Activated naive CD8-positive, alpha-beta T cell treated with anti-CD3 and anti-CD28 coated beads, Interleukin-2, amount 10 ng/mL, durations not matched to agents 7 days and 5 days (primary cell): ENCODE measurements around the gene OR4B1. TPM values are rescaled to one million over a fixed set of nuclear protein-coding genes. Genes with fewer than 3 reads are reported as not detected.
"Not testable (repeated sequence)": the region's sequence is repeated elsewhere in the genome, so short reads cannot be mapped to it uniquely, and the experiment has no call there.

Experiments
- ATAC-seq: fragments of 150-1000 bp; cut with Tn5 transposase; one replicate; pipeline ENCODE4 v1.10.0; 2021; ENCODE audit warnings: low read depth, moderate library complexity
- POLR2A ChIA-PET: fragments of 350-600 bp; sonication (Branson Sonifier 250); formaldehyde crosslinking; loops from one replicate; lab custom pipeline; 2021; ENCODE audit warnings: antibody characterized with exemption; lab: Charles Lee
- DNase-seq: peaks from one replicate; pipeline ENCODE4 v3.0.0; 2021
- H3K27ac Mint-ChIP-seq: one replicate; pipeline ENCODE4 v1.8.0; 2022; ENCODE audit warnings: mild to moderate bottlenecking, mixed read lengths
- H3K27me3 Mint-ChIP-seq: one replicate; pipeline ENCODE4 v1.8.0; 2022; ENCODE audit warnings: mild to moderate bottlenecking, moderate library complexity, mixed read lengths
- H3K36me3 Mint-ChIP-seq: one replicate; pipeline ENCODE4 v1.8.0; 2021; ENCODE audit warnings: mild to moderate bottlenecking, mixed read lengths
- H3K4me1 Mint-ChIP-seq: one replicate; pipeline ENCODE4 v1.8.0; 2021; ENCODE audit warnings: mixed read lengths
- H3K4me3 Mint-ChIP-seq: one replicate; pipeline ENCODE4 v1.8.0; 2022; ENCODE audit warnings: mild to moderate bottlenecking, moderate library complexity, mixed read lengths
- H3K9me3 Mint-ChIP-seq: one replicate; pipeline ENCODE4 v1.8.0; 2021; ENCODE audit warnings: mixed read lengths
- total RNA-seq, 2 experiments: library from RNA; stranded (reverse); gene quantifications; one replicate each; pipeline ENCODE4 v1.2.3, GENCODE V29; 2021

OR4B1 gene
- total RNA-seq, 2 experiments from 2014 or later: not detected

- Mint-ChIP-seq H3K36me3 (peaks cover 3% of the 10 kb centered on the region), H3K4me1 (peaks cover 12% of the 10 kb centered on the region), H3K27me3 (no peaks in the 10 kb centered on the region), H3K9me3 (peaks cover 21% of the 10 kb centered on the region), H3K27ac (no peak overlapping the region), H3K4me3 (no peak overlapping the region)
- DNase-seq: no peak
- ATAC-seq: no peak
- POLR2A ChIA-PET: no interaction called here
Measured at GRCh38 chr11:48193876-48194275, 22.7 kb upstream of the OR4B1 start.

GRCh38 chr11:48207881-48208280, 8.7 kb upstream of the OR4B1 start:
- ATAC-seq (no peak), DNase-seq (no peak)
- Mint-ChIP-seq H3K4me1 (no peaks in the 10 kb centered on the region), H3K27ac (no peak overlapping the region), H3K4me3 (no peak overlapping the region), H3K9me3 (no peaks in the 10 kb centered on the region), H3K36me3 (no peaks in the 10 kb centered on the region), H3K27me3 (peaks cover 15% of the 10 kb centered on the region)
- POLR2A ChIA-PET: no interaction called here

- POLR2A ChIA-PET: no interaction called here
- no peak overlapping the region for H3K27ac Mint-ChIP-seq
- ATAC-seq (no peak), DNase-seq (no peak)
- peaks cover under 1% of the 10 kb centered on the region for H3K4me1 Mint-ChIP-seq
- H3K36me3 Mint-ChIP-seq: no peaks in the 10 kb centered on the region
- H3K27me3 Mint-ChIP-seq: peaks cover 14% of the 10 kb centered on the region
- H3K4me3 Mint-ChIP-seq: no peak overlapping the region
- peaks cover under 1% of the 10 kb centered on the region for H3K9me3 Mint-ChIP-seq
Measured at GRCh38 chr11:48210052-48210451, 6.6 kb upstream of the OR4B1 start.

- Mint-ChIP-seq H3K4me3 (no peak overlapping the region), H3K36me3 (no peaks in the 10 kb centered on the region), H3K9me3 (peaks cover 4% of the 10 kb centered on the region), H3K27me3 (peaks cover 5% of the 10 kb centered on the region), H3K4me1 (no peaks in the 10 kb centered on the region), H3K27ac (no peak overlapping the region)
- POLR2A ChIA-PET: no interaction called here
- ATAC-seq: no peak
- no peak for DNase-seq
Measured at GRCh38 chr11:48228761-48229160, 12.2 kb downstream of the OR4B1 start.

- H3K27ac Mint-ChIP-seq, H3K27me3 Mint-ChIP-seq, POLR2A ChIA-PET, H3K4me1 Mint-ChIP-seq, H3K36me3 Mint-ChIP-seq, H3K4me3 Mint-ChIP-seq, ATAC-seq, DNase-seq, H3K9me3 Mint-ChIP-seq: not testable (repeated sequence)
Measured at GRCh38 chr11:48230057-48230456, 13.4 kb downstream of the OR4B1 start.

GRCh38 chr11:48237727-48238126, 21.1 kb downstream of the OR4B1 start:
- H3K4me3 Mint-ChIP-seq: no peak overlapping the region

GRCh38 chr11:48242501-48242900, 25.9 kb downstream of the OR4B1 start:
- Mint-ChIP-seq H3K9me3 (peaks cover 3% of the 10 kb centered on the region), H3K4me3 (no peak overlapping the region), H3K4me1 (no peaks in the 10 kb centered on the region), H3K27ac (no peak overlapping the region), H3K36me3 (no peaks in the 10 kb centered on the region), H3K27me3 (peaks cover 2% of the 10 kb centered on the region)
- DNase-seq (no peak), ATAC-seq (no peak)
- POLR2A ChIA-PET: no interaction called here

More at GRCh38 chr11:48237727-48238126, 21.1 kb downstream of the OR4B1 start:
- no peaks in the 10 kb centered on the region for H3K4me1 Mint-ChIP-seq
- no peak for ATAC-seq
- H3K9me3 Mint-ChIP-seq: peaks cover 4% of the 10 kb centered on the region
- no peak for DNase-seq
- H3K27me3 Mint-ChIP-seq: peaks cover 5% of the 10 kb centered on the region
- no peaks in the 10 kb centered on the region for H3K36me3 Mint-ChIP-seq
- POLR2A ChIA-PET: no interaction called here
- no peak overlapping the region for H3K27ac Mint-ChIP-seq

- ATAC-seq (no peak), DNase-seq (no peak)
- Mint-ChIP-seq H3K27ac (no peak within 1 kb of the TSS), H3K36me3 (no peaks in the 10 kb centered on the region), H3K4me1 (no peaks in the 10 kb centered on the region), H3K27me3 (peaks cover 2% of the 10 kb centered on the region), H3K9me3 (peaks cover 5% of the 10 kb centered on the region), H3K4me3 (no peak within 1 kb of the TSS)
- POLR2A ChIA-PET: interaction anchor here (0.6 kb wide), 1 partner anchor 11 kb away, joined by 4 read pairs; no protein-coding TSS in a partner anchor
Measured at GRCh38 chr11:48244804-48245203, 28.2 kb downstream of the OR4B1 start, which contains the start of gene OR4X2. Gene OR4X2, plus strand, starts transcription at chr11:48245104. Its CDS starts 0 bp downstream, at chr11:48245104.

GRCh38 chr11:48248902-48249301, 32.3 kb downstream of the OR4B1 start:
- Mint-ChIP-seq H3K4me3 (no peak overlapping the region), H3K36me3 (no peaks in the 10 kb centered on the region), H3K9me3 (peaks cover 2% of the 10 kb centered on the region), H3K4me1 (no peaks in the 10 kb centered on the region), H3K27me3 (peaks cover 4% of the 10 kb centered on the region), H3K27ac (no peak overlapping the region)
- ATAC-seq: no peak
- DNase-seq: no peak
- POLR2A ChIA-PET: no interaction called here

GRCh38 chr11:48261600-48261999, 45.0 kb downstream of the OR4B1 start:
- POLR2A ChIA-PET: no interaction called here
- no peaks in the 10 kb centered on the region for H3K9me3 Mint-ChIP-seq
- H3K4me3 Mint-ChIP-seq: no peak overlapping the region
- DNase-seq (no peak), ATAC-seq (no peak)
- H3K27ac Mint-ChIP-seq: no peak overlapping the region
- H3K27me3 Mint-ChIP-seq: peaks cover 3% of the 10 kb centered on the region
- no peaks in the 10 kb centered on the region for H3K36me3 Mint-ChIP-seq
- H3K4me1 Mint-ChIP-seq: no peaks in the 10 kb centered on the region

- no peak within 1 kb of the TSS for H3K4me3 Mint-ChIP-seq
- peaks cover 3% of the 10 kb centered on the region for H3K27me3 Mint-ChIP-seq
- H3K9me3 Mint-ChIP-seq: no peaks in the 10 kb centered on the region
- no peaks in the 10 kb centered on the region for H3K36me3 Mint-ChIP-seq
- POLR2A ChIA-PET: no interaction called here
- ATAC-seq (no peak), DNase-seq (no peak)
- no peaks in the 10 kb centered on the region for H3K4me1 Mint-ChIP-seq
- H3K27ac Mint-ChIP-seq: no peak within 1 kb of the TSS
Measured at GRCh38 chr11:48263423-48263911, 46.9 kb downstream of the OR4B1 start, which contains the start of gene OR4X1. Gene OR4X1, plus strand, starts transcription at chr11:48263861. Its CDS starts 0 bp downstream, at chr11:48263861.

Other genes starting within 250 kb of the OR4B1 start
- 10 to 100 TPM; 51.5 to 53.5 TPM for gene PTPRJ, start 236.3 kb upstream of the OR4B1 start, total RNA-seq
- gene OR4X2, start 28.3 kb downstream of the OR4B1 start, total RNA-seq: not detected
- not detected for gene OR4X1, start 47.1 kb downstream of the OR4B1 start, total RNA-seq
- gene OR4S1, start 89.4 kb downstream of the OR4B1 start, total RNA-seq: not detected
- gene OR4C3, start 108.1 kb downstream of the OR4B1 start, total RNA-seq: not detected
- gene OR4C5, start 149.7 kb downstream of the OR4B1 start, total RNA-seq: not detected